ENCODE results near the gene ETV1.

ETV1 gene

DNA sequence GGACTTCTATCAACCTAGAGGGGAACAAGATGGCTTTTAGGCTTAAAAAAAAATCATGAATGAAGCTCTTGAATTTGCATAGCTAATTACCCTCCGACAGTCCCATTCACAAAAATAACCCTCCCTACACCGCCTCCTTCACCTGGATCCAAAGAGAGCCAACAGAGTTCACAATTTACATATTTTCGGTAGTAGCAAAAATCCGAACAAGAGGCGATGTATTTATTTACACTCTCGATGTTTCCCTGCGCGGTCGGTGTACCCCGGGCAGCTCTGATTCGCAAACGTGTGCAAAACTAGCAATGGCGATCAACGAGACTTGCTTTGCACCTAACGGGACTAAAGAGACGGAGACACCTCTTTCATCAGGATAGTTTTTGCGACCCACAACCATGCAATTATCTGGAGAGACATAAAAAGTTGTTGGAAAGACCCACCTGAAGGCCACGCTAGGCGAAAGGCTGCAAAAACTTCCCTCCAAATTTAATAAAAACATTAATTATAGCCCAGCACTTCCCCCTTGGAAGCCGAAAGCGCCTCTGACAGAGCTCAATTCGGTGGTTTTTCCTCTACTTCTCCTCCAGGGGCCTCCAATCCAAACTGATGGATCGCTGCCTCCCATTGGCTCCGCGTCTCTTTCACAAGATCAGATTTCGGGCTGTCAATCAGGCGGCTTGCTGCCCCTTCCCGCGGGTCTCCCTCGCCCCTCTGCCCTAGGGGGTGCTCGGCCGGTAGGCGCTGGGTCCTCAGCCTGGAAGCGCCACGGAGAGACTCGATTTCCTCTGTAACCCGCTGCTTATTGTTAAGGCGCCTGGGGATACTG is at the start of gene ETV1:
Gene ETV1 (minus strand): TSS at position 541 of the 823 bp plus-strand sequence. CDS start 614 bp downstream, outside the sequence.
- DNase-seq, result peak; percentile 33

DNA sequence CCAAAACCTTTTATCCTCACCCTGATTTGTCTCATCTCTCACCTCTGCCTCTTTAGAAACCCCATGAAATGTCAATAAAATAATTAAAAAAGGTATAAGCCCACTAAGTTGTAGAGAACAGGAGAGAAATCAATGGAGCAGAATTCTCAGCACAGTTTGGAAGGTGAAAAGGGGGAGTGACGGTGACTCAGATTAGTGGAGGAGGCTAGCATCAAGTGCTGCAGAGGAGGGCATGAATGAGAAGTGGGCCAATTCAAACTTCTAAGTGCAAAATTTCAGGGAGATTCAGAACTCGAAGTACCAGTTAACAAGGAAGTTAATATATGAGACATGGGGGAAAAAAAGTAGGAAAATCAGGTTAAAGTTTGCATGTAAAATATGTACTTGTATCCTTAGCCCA is 34.9 kb upstream of the ETV1 start:
- no peak for DNase-seq

DNA sequence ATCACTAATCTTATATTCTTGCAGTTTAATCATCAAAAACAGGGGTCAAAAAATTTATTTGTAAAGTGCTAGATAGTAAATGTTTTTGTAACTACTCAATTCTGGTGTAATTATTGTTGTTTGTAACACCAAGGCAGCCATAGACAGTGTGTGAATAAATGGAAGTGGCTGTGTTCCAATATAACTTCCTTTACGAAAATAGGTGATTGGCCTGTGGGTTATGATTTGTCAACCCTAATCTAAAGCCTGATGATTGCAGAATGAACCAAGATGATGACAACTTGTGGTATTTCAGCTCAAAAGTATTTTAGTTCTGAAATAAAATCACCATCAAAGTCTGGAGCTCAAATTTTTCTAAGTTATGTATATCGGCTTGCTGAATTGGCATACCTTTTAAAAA is 34.4 kb upstream of the ETV1 start:
- DNase-seq, result no peak

DNA sequence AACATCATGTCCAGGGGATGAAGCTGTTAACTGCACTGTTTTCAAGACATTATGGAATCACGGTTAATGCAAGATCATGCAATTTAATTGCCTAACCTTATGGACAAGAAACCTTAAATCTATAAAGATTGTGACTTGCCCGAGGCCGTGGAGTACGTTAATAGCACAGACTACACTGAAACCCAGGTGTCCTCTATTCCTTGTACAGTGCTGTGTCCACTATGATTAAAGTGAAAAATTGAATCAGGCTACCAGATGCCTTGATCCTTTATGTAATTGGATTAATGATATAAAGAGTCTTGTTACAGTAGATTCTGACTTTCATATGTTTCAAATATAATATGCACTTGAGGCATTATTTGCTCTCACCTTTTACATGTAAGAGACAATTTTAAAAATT is 33.9 kb upstream of the ETV1 start:
- no peak for DNase-seq

DNA sequence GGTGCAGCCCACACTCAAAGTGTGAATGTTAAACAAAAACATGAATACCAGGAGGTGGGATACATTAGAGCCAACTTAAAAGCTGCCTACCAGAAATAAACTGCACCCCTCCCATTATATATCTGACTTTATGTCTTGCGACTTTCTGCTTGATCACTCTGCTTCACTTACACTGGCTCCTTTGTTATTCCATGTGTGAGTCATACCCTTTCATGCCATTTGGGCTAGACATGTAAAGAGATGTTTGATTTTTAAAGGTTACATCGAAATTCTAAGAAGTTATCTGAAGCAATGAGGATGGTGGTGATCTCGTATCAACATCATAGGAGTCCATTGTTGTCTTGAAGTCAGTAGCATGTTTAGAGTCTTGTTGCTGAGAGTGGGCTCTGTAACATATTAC is 31.6 kb upstream of the ETV1 start:
- no peak for DNase-seq

DNA sequence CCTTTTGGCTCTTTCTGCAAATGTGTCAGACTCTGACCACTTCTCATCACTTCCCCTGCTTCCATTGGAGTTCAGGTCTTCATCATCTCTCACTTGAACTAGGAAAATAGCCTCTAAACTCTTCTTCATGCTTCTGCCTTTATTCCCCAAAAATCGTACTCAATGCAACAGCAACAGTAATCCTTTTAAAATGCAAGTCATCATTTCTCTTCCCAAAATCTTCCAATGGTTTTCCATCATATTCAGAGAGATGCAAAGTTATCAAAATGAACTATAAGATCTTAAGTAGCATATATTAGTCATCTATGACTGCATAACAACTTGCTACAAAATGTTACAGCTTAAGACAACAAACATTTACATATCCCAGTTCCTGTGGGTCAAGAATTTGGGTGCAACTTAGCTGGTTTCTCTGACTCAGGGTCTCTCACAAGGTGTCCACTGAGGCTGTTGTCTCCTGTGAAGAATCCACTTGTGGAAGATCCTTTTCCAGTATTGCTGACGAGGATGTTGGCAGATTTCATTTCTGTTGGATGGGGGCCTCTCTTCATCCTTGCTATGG is 31.0 kb upstream of the ETV1 start:
- no peak for DNase-seq

DNA sequence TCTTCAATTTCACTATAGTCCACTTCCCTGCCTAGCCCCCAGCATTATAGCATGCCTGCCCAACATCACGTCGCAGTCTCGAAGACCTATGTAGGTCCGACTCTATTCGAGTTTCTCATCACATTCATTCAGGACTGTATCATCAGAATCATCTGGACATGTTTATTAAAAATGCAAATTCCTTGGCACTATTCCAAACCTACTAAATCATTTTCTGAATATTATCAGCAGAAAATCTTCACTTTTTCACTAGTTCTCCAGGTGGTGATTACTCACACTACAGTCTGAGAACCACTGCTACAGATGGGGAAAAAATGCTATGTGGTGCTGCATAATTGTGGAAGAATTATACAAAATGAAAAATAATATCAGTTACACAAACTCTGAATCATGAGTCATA is 29.3 kb upstream of the ETV1 start:
- DNase-seq, result no peak

DNA sequence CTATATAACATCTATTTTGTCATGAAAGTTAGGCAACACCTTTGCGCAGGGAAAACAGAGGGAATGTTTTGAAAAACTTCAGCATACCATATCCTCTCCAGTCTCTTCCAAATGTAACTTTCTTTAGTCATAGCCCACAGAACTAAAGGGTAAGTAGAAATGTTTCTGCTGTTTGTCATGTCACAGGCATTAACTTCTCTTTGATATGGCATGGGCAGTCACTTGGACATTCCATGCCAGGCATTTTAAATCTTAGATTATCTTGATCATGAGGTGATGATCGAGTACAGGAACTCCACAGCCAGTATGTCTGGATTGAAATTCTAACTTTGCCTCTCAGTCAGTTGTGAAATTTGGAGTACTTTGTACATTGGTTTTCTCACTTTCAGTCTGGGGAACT is 27.5 kb upstream of the ETV1 start:
- no peak for DNase-seq

DNA sequence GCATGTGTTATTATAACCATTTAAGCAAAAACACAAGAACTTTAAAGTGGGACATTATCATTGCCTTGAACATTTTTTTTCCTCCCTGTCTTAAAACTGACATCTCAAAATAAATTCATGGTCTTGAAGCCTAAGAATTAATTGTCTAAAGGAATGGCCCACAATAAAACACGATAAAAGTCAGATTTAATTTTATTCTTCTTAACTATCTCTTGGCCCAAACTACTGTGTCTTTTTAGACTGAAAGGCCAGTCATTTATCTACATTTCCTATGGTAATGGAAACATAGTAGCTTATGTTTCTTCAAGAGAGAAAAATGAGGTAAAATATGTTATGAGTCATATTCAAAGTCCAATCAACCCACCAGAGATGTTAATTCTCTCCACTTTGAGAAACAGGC is 24.4 kb upstream of the ETV1 start:
- no peak for DNase-seq

DNA sequence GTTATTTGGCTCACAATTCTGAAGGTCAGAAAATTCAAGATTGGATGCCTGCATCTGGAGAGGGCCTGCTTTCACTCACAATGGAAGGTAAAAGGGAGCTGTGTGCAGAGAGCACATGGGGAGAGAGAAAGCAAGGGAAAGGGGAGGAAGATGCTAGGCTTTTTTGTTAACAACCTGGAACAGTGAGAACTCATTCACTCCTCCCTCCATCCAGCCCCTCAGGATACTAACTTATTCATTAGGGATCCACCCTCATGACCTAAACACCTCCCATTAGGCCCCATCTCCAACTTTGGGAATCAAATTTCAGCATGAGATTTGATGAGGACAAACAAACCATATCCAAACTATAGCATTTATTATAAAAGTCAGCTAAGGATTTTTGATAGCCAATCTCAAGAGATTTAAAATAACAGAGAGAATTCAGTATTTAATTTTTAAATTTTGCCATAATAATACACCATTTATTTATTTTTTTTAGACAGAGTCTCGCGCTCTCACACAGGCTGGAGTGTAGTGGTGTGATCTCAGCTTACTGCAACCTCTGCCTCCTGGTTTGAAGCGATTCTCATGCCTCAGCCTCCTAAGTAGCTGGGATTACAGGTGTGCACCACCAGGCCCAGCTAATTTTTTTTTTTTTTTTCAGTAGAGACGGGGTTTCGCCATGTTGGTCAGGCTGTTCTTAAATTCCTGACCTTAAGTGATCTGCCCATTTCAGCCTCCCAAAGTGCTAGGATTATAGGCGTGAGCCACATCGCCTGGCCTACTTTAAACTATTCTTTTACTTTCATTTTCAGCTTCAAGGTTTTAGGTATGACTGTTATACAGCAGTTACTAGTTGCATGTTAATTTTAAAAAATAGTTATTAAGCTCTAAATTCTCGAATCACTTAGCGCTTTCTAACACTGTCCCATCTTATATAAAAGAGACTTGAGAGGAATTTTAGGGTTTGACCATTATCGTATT is 20.3 kb upstream of the ETV1 start:
- no peak for DNase-seq

DNA sequence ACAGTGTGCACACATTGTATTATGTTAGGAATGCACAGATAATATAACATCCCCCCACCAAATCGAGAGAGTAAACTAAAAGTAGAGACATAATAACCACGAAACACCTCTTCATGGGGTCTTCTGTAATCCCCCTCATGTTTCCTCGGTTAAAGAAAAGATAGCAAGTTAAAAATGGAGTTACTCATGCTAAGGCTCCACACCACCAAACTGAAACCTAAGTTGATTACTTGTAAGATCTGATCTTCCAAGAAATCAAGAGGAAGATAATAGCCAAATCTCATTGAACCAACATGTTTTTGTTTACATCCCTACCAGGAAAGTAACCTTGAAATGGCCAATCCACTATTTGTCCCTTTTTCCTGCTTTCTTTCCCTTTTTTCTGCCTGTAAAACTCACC is 11.7 kb upstream of the ETV1 start:
- no peak for DNase-seq

DNA sequence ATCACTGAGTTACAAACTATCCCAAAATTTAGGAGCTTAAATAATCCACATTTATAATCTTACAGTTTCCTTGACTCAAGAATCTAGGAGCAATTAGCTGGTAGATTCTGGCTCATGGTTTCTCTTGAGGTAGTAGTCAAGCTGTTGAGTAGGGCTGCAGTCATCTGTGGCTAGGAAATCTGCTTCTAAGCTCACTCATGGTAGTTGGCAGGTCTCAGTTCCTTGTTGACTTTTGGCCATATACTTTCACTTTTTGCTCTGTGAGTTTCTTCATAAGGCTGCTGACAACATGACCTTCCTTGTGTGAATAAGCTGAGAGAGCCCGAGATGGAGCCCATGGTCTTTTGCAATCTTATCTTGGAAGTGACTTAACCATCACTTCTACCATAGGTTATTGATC is 10.8 kb upstream of the ETV1 start:
- DNase-seq, result no peak

DNA sequence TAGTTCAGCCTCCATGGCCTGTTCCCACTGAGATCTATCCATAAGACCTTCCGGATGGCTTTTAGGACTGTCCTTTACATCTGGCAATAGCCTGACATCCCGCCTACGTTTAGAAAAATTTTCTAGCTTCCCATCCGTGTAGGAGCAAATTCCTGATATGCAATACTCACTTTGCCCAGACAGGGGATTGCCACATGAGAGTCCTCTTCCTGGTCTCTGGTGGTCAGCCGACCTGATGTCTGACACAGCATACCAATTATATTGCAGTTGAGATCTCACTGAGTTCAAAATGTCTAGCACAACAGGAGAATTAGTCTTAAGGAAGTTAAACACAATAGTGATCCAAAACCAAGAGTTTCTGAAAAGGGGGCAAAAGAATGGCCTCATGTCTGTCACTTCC is 9.4 kb upstream of the ETV1 start:
- no peak for DNase-seq

DNA sequence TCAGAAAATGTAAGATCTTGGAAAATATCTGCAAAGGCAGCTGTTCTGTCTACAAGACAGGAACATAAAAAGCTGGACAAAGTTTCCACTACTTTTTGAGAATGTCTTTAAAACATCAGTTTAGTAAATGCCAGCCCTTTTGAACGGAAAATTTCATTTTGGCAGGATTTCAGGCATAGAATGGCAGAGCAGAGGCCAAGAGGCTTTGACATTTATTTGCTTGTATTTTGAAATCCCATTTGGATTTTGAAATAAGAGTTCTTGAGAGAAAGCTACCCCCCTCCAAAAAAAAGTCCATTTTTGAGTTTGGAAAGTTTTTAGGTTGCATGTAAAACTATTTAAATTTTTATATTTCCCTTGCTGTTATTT is 3.1 kb upstream of the ETV1 start:
- DNase-seq, result no peak

DNA sequence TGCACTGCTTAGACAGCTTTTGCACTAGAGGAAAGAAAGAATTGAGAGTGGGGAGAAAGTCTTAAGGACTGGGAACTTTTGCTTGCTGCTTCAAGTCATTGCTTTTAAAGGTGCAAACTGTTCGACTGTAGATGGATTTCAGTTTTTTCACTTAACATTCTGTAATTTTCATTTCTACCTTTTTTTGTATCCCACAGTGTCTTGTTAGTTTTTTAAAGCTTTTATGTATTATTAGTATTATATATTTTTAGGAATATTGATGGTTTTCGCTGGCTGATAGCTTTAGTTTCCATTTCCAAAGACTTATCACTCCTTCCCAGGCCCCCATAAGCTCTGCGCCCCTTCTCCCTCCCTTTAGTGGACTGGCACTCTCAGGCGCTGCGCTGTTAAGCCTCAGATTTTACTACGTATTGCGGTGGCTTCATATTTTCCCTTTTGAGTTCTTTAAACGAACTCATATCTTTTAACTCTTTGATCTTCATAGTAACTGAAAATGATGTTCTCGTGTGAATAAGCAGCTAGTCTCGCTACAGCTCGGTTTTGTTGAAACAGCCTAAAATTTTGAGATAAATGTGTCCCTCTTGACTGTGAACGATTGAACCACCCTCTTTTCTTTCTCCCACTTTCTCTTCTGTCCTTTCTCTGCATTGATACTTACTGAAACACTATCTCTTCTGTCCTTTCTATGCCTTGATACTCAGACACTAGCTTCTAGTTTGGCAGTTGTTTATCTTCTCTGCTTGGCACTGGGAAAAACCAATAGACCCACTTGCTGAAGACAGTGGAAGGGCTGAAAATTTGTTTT is 2.5 kb upstream of the ETV1 start:
- no peak for DNase-seq

DNA sequence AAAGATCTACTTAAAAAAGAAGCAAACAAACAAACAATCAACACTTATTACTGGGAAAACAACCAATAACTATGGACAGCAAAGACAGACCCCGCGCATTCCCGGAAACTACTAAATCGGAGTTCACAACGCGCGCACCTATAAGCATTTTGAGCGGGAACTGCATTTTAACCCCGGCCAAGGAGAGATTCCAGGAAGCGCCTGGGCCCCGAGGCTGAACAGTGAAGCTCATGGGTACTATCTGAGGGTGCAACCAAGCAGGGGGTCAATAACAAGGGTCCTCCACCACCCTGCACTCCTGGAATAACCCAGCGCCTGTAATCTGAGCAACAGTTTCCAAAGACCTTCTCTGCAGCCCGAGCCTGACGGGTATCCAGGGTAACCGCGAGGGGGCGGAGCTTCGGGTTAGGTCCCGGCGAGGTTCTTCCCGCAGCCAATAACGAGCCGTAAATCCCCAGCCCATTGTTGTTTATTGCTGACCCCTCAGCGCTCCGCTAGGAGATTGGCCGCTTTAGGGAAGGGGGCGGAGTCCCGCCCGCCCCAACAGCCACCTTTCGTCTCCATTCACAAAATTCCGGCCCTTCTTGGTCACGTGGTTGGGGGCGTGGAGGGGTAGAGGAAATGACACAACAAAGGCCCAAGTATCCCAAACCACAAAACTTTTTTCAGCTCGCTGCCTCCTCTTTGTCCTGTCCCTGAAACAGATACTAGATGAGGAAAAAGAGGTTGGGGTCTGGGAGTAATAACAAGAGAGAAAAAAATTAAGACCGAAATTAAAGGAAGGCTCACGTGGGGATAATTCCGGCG is 1.7 kb upstream of the ETV1 start:
- peak; percentile 89 for DNase-seq

DNA sequence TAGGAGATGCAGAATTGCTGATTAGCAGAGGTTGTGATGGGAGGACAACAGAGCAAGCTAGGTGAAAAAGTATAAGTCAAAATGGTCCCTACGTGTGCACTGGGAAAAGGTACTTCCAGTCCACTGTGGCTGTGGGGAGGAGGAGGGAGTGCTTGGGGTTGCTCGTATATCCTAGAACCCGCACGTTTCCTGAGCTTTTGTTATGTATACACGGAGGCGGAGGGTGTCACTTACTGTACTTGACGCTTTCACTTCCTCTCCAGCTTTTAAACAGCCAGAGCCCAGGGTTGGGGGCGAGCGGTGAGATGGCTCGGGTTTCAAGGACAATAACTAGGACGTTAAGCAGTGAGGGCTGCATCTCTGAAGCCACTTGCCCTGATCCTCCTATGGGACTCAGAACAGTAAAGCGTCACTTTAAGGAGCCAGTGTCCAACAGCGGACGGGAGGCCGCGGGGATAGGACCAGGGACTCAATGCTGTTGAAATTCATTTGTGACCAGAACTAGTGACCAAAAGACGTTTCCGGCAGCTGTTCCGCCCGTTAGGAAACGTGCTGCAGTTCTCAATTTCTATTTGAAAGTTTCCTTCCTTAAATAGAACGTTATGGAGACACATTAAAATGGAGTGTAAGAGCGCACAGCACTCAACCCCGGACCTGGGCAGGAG is 985 bp upstream of the ETV1 start:
- peak; percentile 57 for DNase-seq

DNA sequence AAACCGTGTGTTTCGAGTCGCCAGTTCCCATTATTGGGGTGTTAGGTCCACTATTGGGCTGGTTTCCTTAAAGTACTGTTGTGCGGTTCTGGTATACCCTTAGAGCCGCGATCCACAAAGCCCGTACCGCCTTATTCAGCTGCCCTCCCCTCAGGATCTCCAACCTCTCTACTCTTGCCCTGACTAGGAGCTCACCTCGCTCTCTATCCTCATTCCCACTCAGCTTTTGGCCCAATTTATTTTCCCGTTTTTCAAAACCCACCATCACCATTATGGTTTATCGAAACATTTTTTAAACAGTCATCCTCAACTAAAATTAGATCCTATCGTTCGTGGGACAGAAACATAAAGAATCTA is 461 bp upstream of the ETV1 start:
- no peak for DNase-seq

DNA sequence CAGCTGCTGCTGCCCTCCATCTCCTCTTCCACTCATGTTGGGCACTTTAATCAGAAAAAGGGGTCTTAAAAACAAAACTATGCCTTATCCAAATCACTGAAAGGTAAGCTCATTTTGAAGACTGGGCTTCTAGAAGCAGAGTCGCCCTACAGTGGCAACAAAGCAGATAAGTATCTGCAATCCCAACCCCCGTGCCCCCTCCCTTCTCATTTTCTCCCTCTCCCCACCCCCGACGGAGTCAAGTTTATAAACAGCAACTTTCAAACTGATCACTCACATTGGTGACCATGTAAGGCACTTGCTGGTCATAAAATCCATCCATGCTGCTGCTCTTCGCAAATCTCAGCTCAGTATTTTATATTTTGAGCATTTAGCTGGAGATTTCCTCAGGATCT is 738 bp downstream of the ETV1 start:
- DNase-seq, result no peak

DNA sequence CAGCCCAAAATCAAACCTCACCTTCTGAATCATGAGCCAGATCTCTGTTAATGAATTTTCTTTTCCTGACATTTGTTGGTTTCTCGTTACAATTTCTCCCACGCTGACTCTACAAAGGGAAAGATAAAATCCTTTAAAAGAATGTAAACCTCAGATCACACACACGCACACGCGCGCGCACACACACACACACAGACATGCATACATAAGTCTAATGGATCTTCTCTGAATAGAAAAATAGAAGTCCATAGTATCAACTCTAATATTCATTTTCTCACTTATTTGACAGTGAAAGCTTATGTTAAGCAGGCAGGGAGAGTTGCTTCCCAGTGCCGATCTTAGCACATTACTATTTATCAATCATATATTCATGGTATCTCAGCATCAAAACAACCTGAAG is 1.4 kb downstream of the ETV1 start:
- no peak for DNase-seq

DNA sequence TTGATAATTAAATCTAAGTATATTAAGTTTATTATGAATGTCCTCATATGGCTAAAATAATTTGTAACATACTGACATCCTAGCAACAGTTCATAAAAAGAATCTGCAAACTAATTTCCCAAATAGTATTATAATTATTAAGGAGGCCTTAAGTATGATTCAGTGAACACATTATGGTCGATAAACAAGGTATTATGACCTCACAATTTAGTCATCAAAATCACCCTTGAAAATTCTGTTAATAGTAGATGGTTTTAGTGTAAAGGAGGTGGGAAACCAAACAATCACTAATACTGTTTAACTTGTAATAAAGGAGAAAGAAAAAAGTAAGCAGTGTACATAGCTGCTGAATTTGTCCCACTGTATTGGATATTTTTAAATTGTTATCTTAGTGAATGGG is 2.1 kb downstream of the ETV1 start:
- DNase-seq, result no peak

DNA sequence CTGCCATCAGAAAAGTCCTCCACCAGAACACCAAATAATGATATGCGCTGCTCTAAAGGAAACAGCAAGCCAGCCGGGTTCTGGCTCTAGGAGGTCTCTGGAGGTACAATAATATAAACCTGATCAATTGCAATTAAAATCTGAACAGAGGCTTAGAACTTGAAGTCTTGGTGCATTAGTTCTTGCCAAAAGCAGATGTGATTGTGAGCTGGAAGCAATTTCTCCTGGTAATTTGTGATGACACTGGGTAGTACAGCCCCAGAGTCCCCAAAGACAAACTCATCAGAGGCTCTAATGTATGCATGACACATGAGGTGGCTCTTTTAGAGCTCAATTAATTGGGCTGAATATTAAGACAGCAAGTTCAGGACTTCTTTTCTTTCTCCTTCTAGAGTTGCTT is 3.3 kb downstream of the ETV1 start:
- no peak for DNase-seq

Measured in NCI-H2107 (cell line).